Suppressor macrophage treated with lipopolysaccharide for 4 hours (primary cell): ENCODE data around the gene ATG4B.

Experiments
- DNase-seq: peaks from one replicate; pipeline ENCODE4 v3.0.0-alpha.2; 2020

The ATG4B gene

DNA sequence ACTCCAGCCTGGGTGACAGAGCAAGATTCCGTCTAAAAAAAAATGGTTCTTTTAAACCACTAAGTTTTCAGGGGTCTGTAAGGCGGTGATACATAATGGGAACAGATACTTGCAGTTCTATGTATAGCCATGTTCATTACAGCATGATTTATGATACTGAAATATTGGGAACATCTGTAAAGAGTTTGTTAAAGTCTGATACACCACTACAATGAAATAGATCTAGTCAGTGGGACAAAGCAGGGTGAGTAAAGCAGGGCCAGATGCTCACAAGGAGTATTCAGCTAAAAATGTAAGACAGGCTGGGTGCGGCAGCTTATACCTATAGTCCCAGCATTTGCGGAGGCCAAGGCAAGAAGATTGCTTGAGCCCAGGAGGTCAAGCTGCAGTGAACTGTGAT, 58.2 kb downstream of the ATG4B start:
- DNase-seq = no peak

DNA sequence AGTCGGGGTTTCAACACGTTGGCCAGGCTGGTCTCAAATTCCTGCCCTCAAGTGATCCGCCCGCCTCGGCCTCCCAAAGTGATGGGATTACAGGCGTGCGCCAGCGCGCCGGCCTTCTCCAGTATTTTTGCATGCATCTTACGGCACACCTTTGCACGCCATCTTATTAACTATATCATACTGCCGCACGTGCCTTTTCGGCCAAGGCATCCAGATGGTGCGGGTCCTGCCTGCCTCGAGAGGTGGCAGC, 63.6 kb downstream of the ATG4B start:
- no peak for DNase-seq

DNA sequence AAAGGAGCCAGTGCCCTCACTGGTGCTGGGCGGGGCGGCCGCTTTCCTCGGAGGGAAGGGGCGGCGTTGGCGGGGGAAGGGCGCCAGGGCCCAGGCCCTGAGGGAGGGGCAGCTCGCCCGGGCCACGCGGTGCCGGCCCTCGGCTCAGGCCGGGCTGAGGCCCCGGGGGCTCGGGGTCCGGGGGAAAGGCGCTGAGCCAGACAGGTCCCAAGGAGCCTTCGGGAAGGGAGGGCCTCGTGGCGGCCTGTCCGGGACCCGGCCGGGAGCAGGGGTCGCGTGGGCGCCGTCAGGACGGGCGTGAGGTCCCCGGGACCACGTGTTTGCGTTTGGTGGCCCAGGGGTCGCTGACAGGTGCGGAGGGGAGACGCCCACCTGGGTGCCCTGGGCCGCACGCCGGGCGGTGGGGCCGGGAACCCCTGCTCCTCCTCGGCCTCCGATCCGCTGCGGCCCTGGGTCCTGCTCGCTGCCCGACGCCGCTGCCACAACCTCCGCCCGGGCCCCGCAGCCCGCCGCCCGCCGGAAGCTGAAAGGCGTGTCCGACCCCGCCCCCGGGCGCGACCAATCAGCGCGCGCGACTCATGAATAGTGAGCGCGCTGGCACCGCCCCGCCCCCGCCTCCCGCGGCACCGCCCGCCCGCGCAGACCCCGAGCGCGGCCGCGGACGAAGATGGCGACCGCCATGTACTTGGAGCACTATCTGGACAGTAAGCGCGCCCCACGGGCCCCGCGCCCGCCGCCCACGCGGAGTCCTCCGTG, 64.1 kb downstream of the ATG4B start, which contains the start of gene ING5:
TSS of gene ING5 (plus strand) at position 641 of the 756 bp plus-strand sequence. CDS start at position 668, 27 bp downstream.
- peak; percentile 97 for DNase-seq

DNA sequence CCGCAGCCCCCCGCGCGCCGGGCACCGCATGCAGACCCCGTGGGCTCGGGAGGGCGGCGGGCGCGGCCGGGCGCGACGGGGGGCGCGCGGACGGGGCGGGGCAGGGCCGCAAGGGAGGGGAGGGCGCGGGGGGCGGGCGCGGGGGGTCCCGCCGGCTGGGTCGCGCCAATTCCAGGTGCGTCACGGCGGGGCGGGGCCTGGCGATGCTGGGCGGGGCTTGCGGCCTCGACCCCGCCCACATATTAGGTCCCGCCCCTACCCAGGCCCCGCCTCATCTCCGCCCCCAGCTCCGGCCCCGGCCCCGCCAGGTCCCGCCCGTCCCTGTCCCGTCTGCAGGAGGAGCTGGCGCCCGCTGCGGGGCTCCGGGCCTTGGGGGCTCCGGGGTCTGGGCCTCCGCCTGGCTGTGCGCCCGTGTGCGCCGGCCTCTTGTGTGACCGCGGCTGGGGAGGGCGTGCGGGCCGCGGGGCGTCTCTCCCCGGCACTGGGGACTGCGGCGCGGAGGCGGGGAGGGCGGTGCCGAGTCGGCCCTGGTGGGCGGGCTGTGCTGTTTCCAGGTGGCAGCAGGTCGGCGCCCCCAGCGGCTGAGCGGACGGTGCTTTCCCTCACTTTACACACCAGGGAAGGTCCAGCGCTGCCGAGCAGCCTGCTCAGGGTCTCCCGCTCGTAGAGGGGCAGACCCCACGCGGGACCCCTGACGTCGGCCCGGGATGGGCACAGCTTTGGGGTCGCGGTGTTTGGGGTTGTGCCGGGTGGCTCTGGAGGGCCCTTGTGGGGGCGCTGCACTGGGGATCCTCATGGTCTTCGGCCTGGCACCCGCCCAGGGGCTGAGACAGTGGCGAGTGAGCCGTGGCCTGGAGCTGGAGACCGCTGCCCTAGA, 64.9 kb downstream of the ATG4B start:
- peak; percentile 90 for DNase-seq

DNA sequence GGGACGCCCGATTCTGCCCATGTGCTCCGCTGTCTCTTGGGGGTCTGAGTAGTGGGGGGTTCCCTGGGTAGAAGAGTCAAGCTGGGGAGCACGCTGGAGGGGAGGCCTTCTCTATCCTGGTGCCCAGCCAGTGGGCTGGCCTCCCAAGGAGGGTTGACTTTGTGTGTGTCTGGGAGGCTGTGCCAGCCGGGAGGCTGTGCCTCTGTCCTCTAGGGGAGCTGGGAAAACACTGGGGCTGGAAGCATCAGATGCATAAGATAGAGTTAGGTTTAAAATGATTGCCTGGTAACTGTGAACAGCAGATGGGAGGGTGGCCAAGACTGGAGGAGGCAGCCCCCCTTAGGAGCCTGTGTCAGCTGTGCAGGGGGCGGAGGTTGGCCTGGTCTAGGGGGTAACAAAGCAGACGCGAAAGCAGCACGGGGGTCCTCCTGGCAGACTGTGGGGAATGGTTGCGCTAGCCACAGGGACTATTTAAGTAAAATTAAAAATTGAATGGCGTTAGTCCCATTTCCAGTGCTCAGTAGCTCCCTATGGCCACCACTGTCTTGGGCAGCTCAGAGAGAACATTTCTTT, 65.6 kb downstream of the ATG4B start:
- DNase-seq = no peak

DNA sequence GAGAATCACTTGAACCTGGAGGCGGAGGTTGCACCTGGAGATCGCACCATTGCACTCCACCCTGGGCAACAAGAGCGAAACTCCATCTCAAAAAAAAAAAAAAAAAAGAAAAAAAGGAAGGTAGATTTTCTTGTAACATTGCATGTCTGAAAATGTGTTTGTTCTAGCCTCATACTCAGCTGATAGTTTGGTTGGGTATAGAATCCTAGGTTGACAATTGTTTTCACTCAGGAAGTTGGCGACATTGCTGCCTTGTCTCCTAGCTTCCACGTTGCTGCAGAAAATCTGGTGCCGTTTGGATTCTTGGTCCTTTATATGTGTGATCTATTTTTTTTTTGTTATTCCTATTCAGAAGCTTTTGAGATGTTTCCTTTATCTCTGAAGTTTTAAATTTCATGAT, 69.0 kb downstream of the ATG4B start:
- DNase-seq = no peak

DNA sequence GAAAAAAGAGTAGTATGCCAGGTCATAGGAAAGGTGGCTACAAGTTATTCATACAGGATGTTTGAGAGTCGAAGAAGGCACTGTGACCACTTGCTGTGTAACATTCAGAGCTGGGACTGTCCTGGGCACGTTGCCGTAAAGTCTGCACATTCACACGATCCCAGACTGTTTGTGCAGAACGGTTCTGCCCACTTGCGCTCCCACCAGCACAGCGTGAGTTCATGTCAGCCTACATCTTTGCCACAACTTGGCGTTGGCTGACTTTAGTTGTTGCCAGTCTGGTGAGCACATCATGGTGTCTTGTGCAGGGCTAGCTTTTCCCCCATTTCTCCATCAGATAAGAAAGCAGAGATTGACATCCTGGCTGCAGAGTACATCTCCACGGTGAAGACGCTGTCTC, 71.4 kb downstream of the ATG4B start:
- no peak for DNase-seq

DNA sequence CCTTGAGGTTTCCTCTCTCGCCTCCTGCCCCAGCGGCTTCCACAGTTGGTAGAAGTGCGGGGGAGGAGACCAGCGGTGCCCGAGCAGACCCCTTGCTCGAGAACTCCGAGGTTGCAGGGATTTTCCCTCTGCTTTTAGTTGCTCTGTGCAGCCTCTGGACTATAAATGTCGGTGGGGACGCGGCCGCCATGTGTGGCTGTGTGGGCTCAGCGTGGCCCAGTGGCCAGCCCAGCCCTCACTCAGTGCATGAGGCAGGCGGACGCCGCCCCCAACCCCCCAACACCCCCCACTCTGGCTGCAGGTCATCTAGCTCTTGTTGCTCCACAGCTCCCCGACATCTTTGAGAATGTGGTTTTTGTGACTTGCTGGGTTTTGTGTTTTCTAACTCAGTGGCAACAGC, 81.6 kb downstream of the ATG4B start:
- DNase-seq = no peak

DNA sequence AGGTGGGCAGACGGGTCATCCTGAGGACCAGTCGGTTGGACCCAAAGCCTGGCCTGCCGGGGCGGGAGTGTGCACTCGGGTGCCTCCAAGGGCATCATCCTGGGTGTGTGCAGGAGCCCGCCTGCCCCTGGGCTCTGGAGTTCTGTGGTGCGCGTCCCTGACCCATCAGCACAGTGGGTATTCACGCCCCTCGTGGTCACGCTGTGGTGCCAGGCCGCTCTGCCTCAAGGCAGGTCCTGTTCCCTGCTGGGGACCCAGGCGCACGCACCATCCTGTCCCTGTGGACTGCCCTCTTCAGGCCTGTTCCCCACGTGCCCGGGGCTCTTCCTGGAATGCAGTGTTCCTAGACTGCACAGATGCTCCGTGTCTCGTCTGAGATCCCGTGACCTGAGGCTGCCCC, 82.6 kb downstream of the ATG4B start:
- DNase-seq = no peak

DNA sequence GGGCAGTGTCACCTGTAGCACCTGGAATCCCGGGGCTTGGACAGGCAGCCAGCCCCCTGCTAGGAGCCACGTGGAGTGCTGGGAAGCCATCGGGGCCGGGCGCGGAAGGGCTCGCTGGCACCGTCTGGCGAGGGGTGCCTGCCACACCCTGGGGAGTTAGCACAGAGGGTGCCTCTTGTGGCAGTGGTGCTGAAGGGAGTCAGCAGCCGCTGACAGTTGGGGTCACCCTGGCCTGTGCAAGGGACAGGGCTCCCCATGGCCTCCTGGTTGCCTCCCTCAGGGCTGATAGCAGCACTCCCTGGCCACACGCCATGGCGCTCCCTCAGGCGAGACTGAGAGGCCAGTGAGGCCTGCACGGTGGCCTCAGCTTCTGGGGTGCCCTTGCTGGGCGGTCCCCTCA, 83.1 kb downstream of the ATG4B start:
- no peak for DNase-seq

DNA sequence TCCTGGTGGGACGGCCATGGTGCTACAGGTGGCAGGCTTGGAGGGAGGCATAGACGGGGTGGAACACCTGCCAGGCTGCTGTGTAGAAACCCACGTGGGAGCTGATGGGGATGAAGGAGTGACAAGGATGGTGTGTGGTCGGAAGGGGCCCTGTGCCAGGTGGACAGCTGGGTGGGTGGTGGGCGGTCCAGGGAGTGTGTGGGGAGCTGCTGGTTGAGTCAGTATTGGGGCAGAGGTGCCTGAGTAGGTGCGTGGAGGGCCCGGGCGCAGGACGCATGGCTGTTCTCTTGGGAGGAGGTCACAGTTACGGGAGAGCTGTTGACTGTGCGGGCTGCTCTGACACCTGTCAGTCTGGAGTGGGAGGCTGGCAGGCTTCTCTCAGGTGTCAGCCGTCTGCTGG, 84.4 kb downstream of the ATG4B start:
- DNase-seq = no peak

DNA sequence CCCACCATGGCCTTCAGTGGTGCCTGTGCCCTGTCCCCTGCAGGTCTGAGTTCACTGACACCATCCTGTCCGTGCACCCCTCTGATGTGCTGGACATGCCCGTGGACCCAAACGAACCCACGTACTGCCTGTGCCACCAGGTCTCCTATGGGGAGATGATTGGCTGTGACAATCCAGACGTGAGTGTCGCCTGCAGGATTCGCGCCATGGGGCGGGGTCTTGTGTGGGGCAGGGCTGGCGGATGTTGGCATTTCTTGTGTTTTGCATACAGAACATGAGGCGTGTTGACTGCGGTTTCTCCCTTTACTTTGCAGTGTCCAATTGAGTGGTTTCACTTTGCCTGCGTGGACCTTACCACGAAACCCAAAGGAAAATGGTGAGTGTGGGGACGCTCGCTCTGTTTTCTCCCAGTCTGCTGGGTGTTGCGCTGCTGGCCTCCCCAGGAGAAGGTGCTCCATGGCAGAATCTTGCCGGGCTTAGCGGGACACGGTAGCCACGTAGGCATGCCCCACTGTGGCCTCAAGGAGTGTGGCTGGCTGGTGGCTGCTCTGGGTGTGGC, 85.5 kb downstream of the ATG4B start:
- no peak for DNase-seq
